Right ventricle myocardium inferior (tissue), 1 donor: ENCODE data around the gene FHL1. TPM values are rescaled to one million over a fixed set of nuclear protein-coding genes. Genes with fewer than 3 reads are reported as not detected.

Source experiments
- ATAC-seq: fragments of 200-7000 bp; cut with Tn5 transposase; one replicate; pipeline ENCODE4 v1.9.1; 2020; ENCODE audit warnings: mild to moderate bottlenecking, moderate library complexity
- DNase-seq: peaks from one replicate; pipeline ENCODE4 v3.0.0; 2021; ENCODE audit errors: missing footprints
- intact Hi-C: fragments of 100-400 bp; cut with DNase I; formaldehyde crosslinking; loops from one replicate; pipeline ENCODE4 v1.11.0; 2022
- total RNA-seq: library from RNA; stranded (reverse); fragmentation: NEBNext Ultra II Directional; extraction: Animal tissue kit (Norgen Biotek cat#: 25700); gene quantifications from one replicate; pipeline ENCODE4 v1.2.1, GENCODE V29; 2021
- donor health status: DM: no; HTN: yes; CAD: no; lungs with severe emphysema.

Gene FHL1
- total RNA-seq, 1 donor from 2014 or later = 1,876 TPM

GRCh38 chrX:136170139-136170800 lies 22.9 kb downstream of the FHL1 start:
- peak; percentile 79 for ATAC-seq
- DNase-seq = peak; percentile 51
- intact Hi-C loops = loop anchor here (1.0 kb wide), 2 partner anchors 28 to 98 kb away; no protein-coding TSS in a partner anchor

GRCh38 chrX:136171420-136171819 lies 24.1 kb downstream of the FHL1 start:
- intact Hi-C loops = no loop called here
- no peak for DNase-seq
- no peak for ATAC-seq

- no peak for DNase-seq
- peak; percentile 90 for ATAC-seq
- intact Hi-C loops = no loop called here
Observed at GRCh38 chrX:136176399-136176825, 29.1 kb downstream of the FHL1 start.

GRCh38 chrX:136179133-136179532 lies 31.8 kb downstream of the FHL1 start:
- no peak for DNase-seq
- intact Hi-C loops = no loop called here
- ATAC-seq = no peak

- no peak for DNase-seq
- ATAC-seq = peak; percentile 74
- intact Hi-C loops = no loop called here
Observed at GRCh38 chrX:136182414-136182813, 35.1 kb downstream of the FHL1 start.

- DNase-seq (no peak), ATAC-seq (no peak)
- intact Hi-C loops = no loop called here
Observed at GRCh38 chrX:136183172-136183571, 35.8 kb downstream of the FHL1 start.

GRCh38 chrX:136183917-136184316 lies 36.6 kb downstream of the FHL1 start:
- DNase-seq (no peak), ATAC-seq (no peak)
- intact Hi-C loops = no loop called here

GRCh38 chrX:136185401-136186022 lies 38.2 kb downstream of the FHL1 start:
- intact Hi-C loops = no loop called here
- DNase-seq (no peak), ATAC-seq (peak; percentile 55)

GRCh38 chrX:136186023-136186413 lies 38.7 kb downstream of the FHL1 start:
- intact Hi-C loops = no loop called here
- ATAC-seq = no peak
- no peak for DNase-seq

- DNase-seq (no peak), ATAC-seq (peak; percentile 55)
- intact Hi-C loops = no loop called here
Observed at GRCh38 chrX:136189222-136189621, 41.9 kb downstream of the FHL1 start.

GRCh38 chrX:136190038-136190713 lies 42.8 kb downstream of the FHL1 start:
- intact Hi-C loops = no loop called here
- DNase-seq (no peak), ATAC-seq (no peak)

GRCh38 chrX:136191171-136191570 lies 43.8 kb downstream of the FHL1 start:
- intact Hi-C loops = no loop called here
- no peak for DNase-seq
- ATAC-seq = peak; percentile 33

GRCh38 chrX:136192135-136192534 lies 44.8 kb downstream of the FHL1 start:
- intact Hi-C loops = no loop called here
- DNase-seq (no peak), ATAC-seq (no peak)

- ATAC-seq (peak; percentile 82), DNase-seq (no peak)
- intact Hi-C loops = no loop called here
Observed at GRCh38 chrX:136192839-136193414, 45.6 kb downstream of the FHL1 start.

- intact Hi-C loops = no loop called here
- no peak for ATAC-seq
- DNase-seq = no peak
Observed at GRCh38 chrX:136193771-136194170, 46.4 kb downstream of the FHL1 start.

GRCh38 chrX:136194536-136194935 lies 47.2 kb downstream of the FHL1 start:
- DNase-seq = no peak
- intact Hi-C loops = no loop called here
- no peak for ATAC-seq

GRCh38 chrX:136195247-136195646 lies 47.9 kb downstream of the FHL1 start:
- intact Hi-C loops = no loop called here
- ATAC-seq (no peak), DNase-seq (no peak)

GRCh38 chrX:136196691-136197155 lies 49.4 kb downstream of the FHL1 start:
- no peak for DNase-seq
- intact Hi-C loops = no loop called here
- no peak for ATAC-seq

- ATAC-seq = no peak
- intact Hi-C loops = loop anchor here (1.0 kb wide), 1 partner anchor 28 kb away; no protein-coding TSS in a partner anchor
- DNase-seq = no peak
Observed at GRCh38 chrX:136198010-136198409, 50.7 kb downstream of the FHL1 start.
